HEK293 (cell line): Measurements from ENCODE around the gene ELOVL5.

ENCODE experiments used
- ZNF24 ChIP-seq: fragments of 450-650 bp; formaldehyde crosslinking; IDR thresholded peaks from 2 replicates; pipeline ENCODE4 v1.5.1; 2016; ENCODE audit warnings: missing biosample characterization, missing genetic modification characterization
- ZNF76 ChIP-seq: fragments of 450-650 bp; formaldehyde crosslinking; IDR thresholded peaks from 2 replicates; pipeline ENCODE4; 2016; ENCODE audit warnings: low read depth, missing biosample characterization, missing genetic modification characterization, borderline replicate concordance
- TF ChIP-seq, protein P1 (sequence below): fragments of 450-650 bp; formaldehyde crosslinking; IDR thresholded peaks from 2 replicates; pipeline ENCODE4 v1.5.1; 2016; ENCODE audit warnings: missing biosample characterization, missing genetic modification characterization

DNA sequence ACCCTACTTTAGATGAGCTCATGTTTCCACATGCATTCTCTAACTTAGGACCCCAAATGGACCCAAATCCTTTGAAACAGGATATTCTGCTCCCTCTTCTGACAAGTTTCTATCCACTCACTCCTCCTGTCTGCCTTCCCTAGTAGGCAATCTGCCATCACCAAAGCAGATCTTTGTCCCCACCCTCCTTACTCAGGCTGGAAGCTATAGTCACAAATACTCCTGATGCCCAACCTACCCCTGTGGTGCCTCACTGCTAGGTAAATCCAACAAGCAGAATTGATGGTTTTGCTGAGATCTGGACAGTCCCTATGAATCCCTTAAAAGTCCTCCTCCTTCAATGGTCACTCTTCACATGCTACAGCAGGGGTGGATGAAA is 21.7 kb downstream of the ELOVL5 start:
- TF ChIP-seq, protein P1, sequence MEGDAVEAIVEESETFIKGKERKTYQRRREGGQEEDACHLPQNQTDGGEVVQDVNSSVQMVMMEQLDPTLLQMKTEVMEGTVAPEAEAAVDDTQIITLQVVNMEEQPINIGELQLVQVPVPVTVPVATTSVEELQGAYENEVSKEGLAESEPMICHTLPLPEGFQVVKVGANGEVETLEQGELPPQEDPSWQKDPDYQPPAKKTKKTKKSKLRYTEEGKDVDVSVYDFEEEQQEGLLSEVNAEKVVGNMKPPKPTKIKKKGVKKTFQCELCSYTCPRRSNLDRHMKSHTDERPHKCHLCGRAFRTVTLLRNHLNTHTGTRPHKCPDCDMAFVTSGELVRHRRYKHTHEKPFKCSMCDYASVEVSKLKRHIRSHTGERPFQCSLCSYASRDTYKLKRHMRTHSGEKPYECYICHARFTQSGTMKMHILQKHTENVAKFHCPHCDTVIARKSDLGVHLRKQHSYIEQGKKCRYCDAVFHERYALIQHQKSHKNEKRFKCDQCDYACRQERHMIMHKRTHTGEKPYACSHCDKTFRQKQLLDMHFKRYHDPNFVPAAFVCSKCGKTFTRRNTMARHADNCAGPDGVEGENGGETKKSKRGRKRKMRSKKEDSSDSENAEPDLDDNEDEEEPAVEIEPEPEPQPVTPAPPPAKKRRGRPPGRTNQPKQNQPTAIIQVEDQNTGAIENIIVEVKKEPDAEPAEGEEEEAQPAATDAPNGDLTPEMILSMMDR (tag by site-specific recombination): no peak
- TF ChIP-seq ZNF24 (tag by site-specific recombination) (no peak), ZNF76 (tag by site-specific recombination) (no peak)
